Stomach smooth muscle (tissue), 2 donors: Measurements from ENCODE around the gene KIF13A.
A peak's percentile ranks its signal among the peaks of the same experiment; 100 is the strongest.

Source experiments
- H3K27ac ChIP-seq: one replicate; pipeline ENCODE4 v1.7.0; 2013; ENCODE audit warnings: mild to moderate bottlenecking, low read length, inconsistent platforms
- H3K27me3 ChIP-seq, 2 donors: one replicate each; pipeline ENCODE4 v1.7.0; 2013; ENCODE audit warnings: low read length in 2 of 2; ENCODE audit not compliant: insufficient read depth in 2 of 2, control insufficient read depth in 1 of 2
- H3K36me3 ChIP-seq, 2 donors: one replicate each; pipeline ENCODE4 v1.7.0; 2013; ENCODE audit warnings: low read length in 2 of 2; ENCODE audit not compliant: control insufficient read depth in 2 of 2, insufficient read depth in 2 of 2
- H3K4me1 ChIP-seq: one replicate; pipeline ENCODE4 v1.7.0; 2013; ENCODE audit warnings: low read length; ENCODE audit not compliant: control insufficient read depth, insufficient read depth
- H3K4me3 ChIP-seq, 2 donors: one replicate each; pipeline ENCODE4 v1.7.0; 2013; ENCODE audit warnings: low read length in 2 of 2
- H3K9ac ChIP-seq, 2 donors: one replicate each; pipeline ENCODE4 v1.7.0; 2013; ENCODE audit warnings: low read length in 2 of 2, mild to moderate bottlenecking in 1 of 2
- H3K9me3 ChIP-seq, 2 donors: one replicate each; pipeline ENCODE4 v1.7.0; 2013; ENCODE audit warnings: low read length in 2 of 2; ENCODE audit not compliant: control insufficient read depth in 2 of 2
- donor health status: healthy.
- donor health status: Pancreatic carcinoma.

KIF13A gene

DNA sequence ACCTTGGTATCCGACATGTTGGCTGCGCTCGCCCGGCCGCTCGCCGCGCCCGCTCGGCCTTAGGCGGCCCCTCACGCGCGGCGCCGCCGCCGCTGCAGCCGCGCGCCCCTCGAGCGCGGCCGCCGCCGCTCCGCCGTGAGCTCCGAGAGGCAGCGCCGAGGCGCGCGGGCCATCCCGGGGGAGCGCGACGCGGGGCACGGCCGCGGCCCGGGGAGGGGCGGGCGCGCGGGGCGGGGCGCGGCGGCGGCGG, at the start of gene KIF13A:
KIF13A (minus strand) TSS at position 189 of the 250 bp plus-strand sequence; CDS start at position 17, 172 bp downstream.
- peak within 1 kb of the TSS; percentile 88 to 90 for H3K4me3 ChIP-seq
- peak within 1 kb of the TSS; percentile 88 for H3K27ac ChIP-seq
- H3K36me3 ChIP-seq: peaks cover 0 to 3% of the 10 kb centered on the region in 2 donors
- peaks cover 13% of the 10 kb centered on the region for H3K4me1 ChIP-seq
- H3K9me3 ChIP-seq: no peaks in the 10 kb centered on the region
- peak within 1 kb of the TSS; percentile 85 to 90 for H3K9ac ChIP-seq
- no peaks in the 10 kb centered on the region for H3K27me3 ChIP-seq

DNA sequence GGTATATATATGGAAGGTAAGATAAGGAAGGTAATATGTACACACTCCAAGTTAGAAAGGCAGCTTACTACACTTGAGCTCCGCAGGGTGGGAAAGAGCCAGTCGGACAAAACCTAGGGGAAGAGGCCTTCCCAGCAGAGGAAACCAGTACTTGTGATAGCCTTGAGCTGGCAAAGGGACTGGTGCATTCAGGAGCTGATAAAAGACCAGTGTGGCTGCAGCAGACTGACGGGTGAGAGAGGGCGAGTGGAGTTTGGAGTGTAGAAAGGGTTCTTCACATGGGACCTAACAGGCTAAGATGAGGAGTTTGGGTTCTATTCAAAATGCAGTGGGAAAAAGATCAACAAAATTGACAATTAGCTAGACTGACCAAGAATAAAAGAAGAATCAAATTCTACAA, 49.3 kb upstream of the KIF13A start:
- no peaks in the 10 kb centered on the region for H3K4me1 ChIP-seq
- no peaks in the 10 kb centered on the region for H3K36me3 ChIP-seq
- no peaks in the 10 kb centered on the region for H3K9me3 ChIP-seq
- no peaks in the 10 kb centered on the region for H3K27me3 ChIP-seq
- no peak overlapping the region for H3K9ac ChIP-seq
- H3K27ac ChIP-seq: no peak overlapping the region
- H3K4me3 ChIP-seq: no peak overlapping the region

- Histone ChIP-seq H3K36me3 (no peaks in the 10 kb centered on the region), H3K4me3 (no peak overlapping the region), H3K27ac (no peak overlapping the region), H3K4me1 (no peaks in the 10 kb centered on the region), H3K9ac (no peak overlapping the region), H3K27me3 (no peaks in the 10 kb centered on the region), H3K9me3 (no peaks in the 10 kb centered on the region)
Measured at GRCh38 chr6:18035330-18035854, 48.0 kb upstream of the KIF13A start.

DNA sequence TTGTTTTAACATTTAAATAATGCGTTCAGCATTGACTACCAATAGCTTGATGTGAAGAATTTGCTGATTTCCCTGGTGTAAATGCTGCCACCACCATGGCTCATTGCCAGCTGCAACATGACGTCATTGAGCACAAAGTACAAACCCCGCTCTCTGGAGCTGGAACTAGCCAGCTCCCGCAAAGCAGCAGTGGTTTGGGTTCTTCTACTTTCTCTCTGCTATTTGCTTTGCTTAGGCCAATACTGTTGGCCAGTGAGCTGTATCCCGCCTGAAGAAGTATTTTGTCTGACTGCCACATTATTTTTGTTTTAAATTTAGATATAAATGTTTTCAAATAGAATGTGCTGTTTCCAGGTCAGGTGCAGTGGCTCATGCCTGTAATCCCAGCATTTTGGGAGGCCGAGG, 47.4 kb upstream of the KIF13A start:
- H3K4me3 ChIP-seq: no peak overlapping the region
- H3K36me3 ChIP-seq: no peaks in the 10 kb centered on the region
- H3K4me1 ChIP-seq: no peaks in the 10 kb centered on the region
- H3K9ac ChIP-seq: no peak overlapping the region
- no peak overlapping the region for H3K27ac ChIP-seq
- no peaks in the 10 kb centered on the region for H3K27me3 ChIP-seq
- no peaks in the 10 kb centered on the region for H3K9me3 ChIP-seq

GRCh38 chr6:18031680-18032256, 44.3 kb upstream of the KIF13A start:
- Histone ChIP-seq H3K27ac (no peak overlapping the region), H3K4me1 (no peaks in the 10 kb centered on the region), H3K9ac (no peak overlapping the region), H3K36me3 (no peaks in the 10 kb centered on the region), H3K9me3 (no peaks in the 10 kb centered on the region), H3K27me3 (no peaks in the 10 kb centered on the region), H3K4me3 (no peak overlapping the region)

GRCh38 chr6:18031189-18031588, 43.8 kb upstream of the KIF13A start:
- H3K27me3 ChIP-seq: no peaks in the 10 kb centered on the region
- no peak overlapping the region for H3K4me3 ChIP-seq
- H3K4me1 ChIP-seq: no peaks in the 10 kb centered on the region
- H3K9me3 ChIP-seq: no peaks in the 10 kb centered on the region
- H3K27ac ChIP-seq: no peak overlapping the region
- H3K9ac ChIP-seq: no peak overlapping the region
- H3K36me3 ChIP-seq: no peaks in the 10 kb centered on the region

- Histone ChIP-seq H3K9me3 (no peaks in the 10 kb centered on the region), H3K36me3 (no peaks in the 10 kb centered on the region), H3K9ac (no peak overlapping the region), H3K27ac (no peak overlapping the region), H3K4me1 (no peaks in the 10 kb centered on the region), H3K4me3 (no peak overlapping the region), H3K27me3 (no peaks in the 10 kb centered on the region)
Measured at GRCh38 chr6:18028332-18028731, 40.9 kb upstream of the KIF13A start.

DNA sequence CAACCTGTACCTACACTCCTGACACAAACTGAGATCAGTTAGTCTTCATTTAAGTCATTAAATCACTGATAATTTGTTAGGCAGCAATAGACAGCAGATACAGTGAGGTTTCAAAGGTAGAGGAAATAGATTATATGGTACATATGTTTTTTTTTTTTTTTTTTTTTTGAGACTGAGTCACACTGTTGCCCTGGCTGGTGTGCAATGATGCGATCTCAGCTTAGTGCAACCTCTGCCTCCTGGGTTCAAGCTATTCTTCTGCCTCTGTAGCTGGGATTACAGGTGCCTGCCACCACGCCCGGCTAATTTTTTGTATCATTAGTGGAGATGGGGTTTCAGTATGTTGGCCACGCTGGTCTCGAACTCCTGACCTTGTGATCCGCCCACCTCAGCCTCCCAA, 38.2 kb upstream of the KIF13A start:
- Histone ChIP-seq H3K36me3 (no peaks in the 10 kb centered on the region), H3K4me3 (no peak overlapping the region), H3K4me1 (no peaks in the 10 kb centered on the region), H3K27ac (no peak overlapping the region), H3K9ac (no peak overlapping the region), H3K27me3 (no peaks in the 10 kb centered on the region), H3K9me3 (no peaks in the 10 kb centered on the region)

DNA sequence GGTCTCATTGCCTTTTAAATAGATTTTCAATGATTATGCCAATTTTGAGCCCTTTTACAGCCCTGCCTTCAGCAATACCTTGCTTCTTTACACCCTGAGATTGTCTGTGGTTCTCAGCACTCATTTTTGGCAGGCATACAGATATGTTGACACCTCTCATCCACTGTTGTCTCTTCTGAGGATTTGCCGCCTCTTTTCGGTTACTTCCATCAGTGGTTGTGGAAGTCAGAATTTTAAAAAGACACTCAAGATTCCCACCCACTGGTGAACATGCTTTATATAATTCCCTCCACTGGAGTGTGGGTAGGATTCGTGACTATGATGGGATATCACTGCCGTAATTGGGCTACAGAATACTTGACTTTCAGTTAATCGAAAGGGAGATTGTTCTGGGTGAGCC, 37.4 kb upstream of the KIF13A start:
- peaks cover 1% of the 10 kb centered on the region for H3K4me1 ChIP-seq
- H3K27me3 ChIP-seq: no peaks in the 10 kb centered on the region
- no peak overlapping the region for H3K27ac ChIP-seq
- H3K9me3 ChIP-seq: no peaks in the 10 kb centered on the region
- no peak overlapping the region for H3K4me3 ChIP-seq
- H3K9ac ChIP-seq: no peak overlapping the region
- no peaks in the 10 kb centered on the region for H3K36me3 ChIP-seq

- Histone ChIP-seq H3K36me3 (no peaks in the 10 kb centered on the region), H3K4me3 (no peak overlapping the region), H3K9me3 (no peaks in the 10 kb centered on the region), H3K27me3 (no peaks in the 10 kb centered on the region), H3K4me1 (peaks cover 3% of the 10 kb centered on the region), H3K9ac (no peak overlapping the region), H3K27ac (no peak overlapping the region)
Measured at GRCh38 chr6:18023891-18024290, 36.5 kb upstream of the KIF13A start.

DNA sequence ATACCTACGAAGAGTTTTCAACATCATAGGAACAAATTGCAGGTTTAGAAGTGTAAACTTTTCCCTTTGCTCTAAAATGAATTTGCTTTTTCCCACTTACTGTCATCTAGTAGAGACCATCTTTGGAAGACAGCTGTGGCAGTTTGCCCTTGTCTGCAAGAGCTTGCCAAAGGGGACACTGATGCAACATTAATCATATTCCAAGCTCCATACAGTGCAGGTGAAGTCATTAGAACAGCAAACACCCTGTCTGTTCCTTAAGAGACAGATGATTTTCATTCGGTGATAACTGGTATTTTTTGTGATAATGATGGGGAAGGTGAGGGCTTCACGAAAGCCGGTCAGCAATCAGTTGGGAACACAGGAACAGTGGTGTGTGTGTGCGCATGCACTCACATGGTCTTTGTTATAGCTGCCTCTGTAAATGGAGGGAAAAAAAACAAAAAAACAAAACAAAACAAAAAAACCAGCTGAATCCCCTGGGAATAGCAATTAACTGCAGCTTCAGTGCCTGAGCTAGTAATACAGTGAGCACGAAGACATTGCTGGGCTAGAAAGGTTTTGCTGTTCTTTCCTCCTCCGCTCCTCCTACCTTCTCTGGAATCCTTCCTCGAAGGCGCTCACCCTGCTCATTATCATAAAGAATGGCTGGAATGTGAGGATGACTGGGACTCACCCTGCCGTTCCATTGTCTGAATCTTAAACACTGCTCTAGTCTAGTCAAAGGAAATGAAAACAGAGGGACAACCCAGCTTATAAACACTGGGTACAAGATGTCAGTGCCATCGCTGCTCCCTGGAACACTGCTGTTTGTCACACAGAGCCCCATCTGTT, 35.2 kb upstream of the KIF13A start:
- Histone ChIP-seq H3K9ac (no peak overlapping the region), H3K36me3 (no peaks in the 10 kb centered on the region), H3K27me3 (no peaks in the 10 kb centered on the region), H3K4me1 (peaks cover 3% of the 10 kb centered on the region), H3K9me3 (no peaks in the 10 kb centered on the region), H3K27ac (no peak overlapping the region), H3K4me3 (no peak overlapping the region)
